BJ (cell line): ENCODE data around the gene LPAR1. TPM values are rescaled to one million over a fixed set of nuclear protein-coding genes. Genes with fewer than 3 reads are reported as not detected.

ENCODE experiments used
- CTCF ChIA-PET: fragments of 350-600 bp; formaldehyde crosslinking; extraction: SDS; loops from one replicate; lab custom pipeline; 2021; ENCODE audit warnings: antibody characterized with exemption, inconsistent platforms; lab: Yijun Ruan, JAX
- POLR2A ChIA-PET: fragments of 300-600 bp; sonication (Branson Sonifier 250); formaldehyde crosslinking; extraction: SDS; loops from one replicate; lab custom pipeline; 2021; ENCODE audit warnings: antibody characterized with exemption; lab: Charles Lee
- DNase-seq: peaks from one replicate; pipeline ENCODE4 v3.0.0-alpha.2; 2011; ENCODE audit warnings: low read depth
- H3K27me3 ChIP-seq: 2 replicates; pipeline ENCODE4 v1.6.0; 2011; ENCODE audit warnings: low read length; ENCODE audit not compliant: control insufficient read depth, insufficient read depth
- H3K36me3 ChIP-seq: 2 replicates; pipeline ENCODE4 v1.5.1; 2011; ENCODE audit warnings: low read length; ENCODE audit not compliant: control insufficient read depth, insufficient read depth
- H3K4me3 ChIP-seq: 2 replicates; pipeline ENCODE4 v1.5.1; 2011; ENCODE audit warnings: low read depth, mild to moderate bottlenecking, control low read depth, low read length
- polyA plus RNA-seq: library from polyadenylated mRNA; depleted of rRNA; stranded (reverse); fragments of >200 nt; gene quantifications from 2 replicates; pipeline ENCODE4 v1.2.3, GENCODE V29; 2011
- TF ChIP-seq, protein P1 (sequence below): IDR thresholded peaks from 2 replicates; pipeline ENCODE4 v1.5.1; 2011; ENCODE audit warnings: low read depth, mild to moderate bottlenecking, control low read depth, inconsistent platforms, low read length, moderate library complexity; ENCODE audit not compliant: insufficient read depth

The LPAR1 gene
- polyA plus RNA-seq, 1 experiment = 224 TPM

DNA sequence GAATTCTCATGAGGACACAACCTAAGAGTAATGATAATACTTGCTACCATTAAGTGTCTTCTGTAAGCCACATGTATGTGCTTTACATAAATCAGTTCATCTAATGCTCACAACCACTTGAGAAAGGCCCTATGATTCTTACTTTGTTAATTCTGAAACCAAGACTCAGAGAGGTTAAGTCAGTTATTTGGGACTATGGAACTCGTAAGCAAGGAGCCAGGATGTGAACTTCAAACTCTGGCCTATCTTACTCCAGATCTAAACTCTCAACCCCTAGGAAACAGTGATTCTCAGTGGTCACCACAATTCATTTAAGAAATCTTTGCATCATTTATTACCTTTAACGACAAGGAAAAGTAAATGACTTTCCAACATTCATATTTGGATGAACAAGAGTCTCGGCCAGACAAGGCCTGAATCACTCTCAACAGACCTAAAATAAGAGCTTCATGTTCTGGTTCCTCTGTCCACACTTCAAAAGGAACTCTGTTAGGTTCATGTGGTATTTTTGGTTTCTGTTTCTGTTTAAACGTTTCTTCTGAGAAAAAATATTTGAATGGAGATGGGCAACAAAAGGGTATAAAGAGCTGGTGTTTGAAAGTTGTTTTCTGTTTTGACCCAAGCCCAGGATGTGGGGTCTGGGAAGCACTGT lies 104.8 kb downstream of the LPAR1 start:
- ChIA-PET POLR2A (interaction anchor here (0.5 to 1.0 kb wide), 3 partner anchors 21 to 423 kb away, joined by 4 read pairs; no protein-coding TSS in a partner anchor), CTCF (interaction anchor here (0.6 kb wide), 1 partner anchor 308 kb away, joined by 3 read pairs; no protein-coding TSS in a partner anchor)
- Histone ChIP-seq H3K4me3 (no peak overlapping the region), H3K27me3 (no peaks in the 10 kb centered on the region), H3K36me3 (no peaks in the 10 kb centered on the region; the same call in 1 of the 2 replicates)
- TF ChIP-seq, protein P1, sequence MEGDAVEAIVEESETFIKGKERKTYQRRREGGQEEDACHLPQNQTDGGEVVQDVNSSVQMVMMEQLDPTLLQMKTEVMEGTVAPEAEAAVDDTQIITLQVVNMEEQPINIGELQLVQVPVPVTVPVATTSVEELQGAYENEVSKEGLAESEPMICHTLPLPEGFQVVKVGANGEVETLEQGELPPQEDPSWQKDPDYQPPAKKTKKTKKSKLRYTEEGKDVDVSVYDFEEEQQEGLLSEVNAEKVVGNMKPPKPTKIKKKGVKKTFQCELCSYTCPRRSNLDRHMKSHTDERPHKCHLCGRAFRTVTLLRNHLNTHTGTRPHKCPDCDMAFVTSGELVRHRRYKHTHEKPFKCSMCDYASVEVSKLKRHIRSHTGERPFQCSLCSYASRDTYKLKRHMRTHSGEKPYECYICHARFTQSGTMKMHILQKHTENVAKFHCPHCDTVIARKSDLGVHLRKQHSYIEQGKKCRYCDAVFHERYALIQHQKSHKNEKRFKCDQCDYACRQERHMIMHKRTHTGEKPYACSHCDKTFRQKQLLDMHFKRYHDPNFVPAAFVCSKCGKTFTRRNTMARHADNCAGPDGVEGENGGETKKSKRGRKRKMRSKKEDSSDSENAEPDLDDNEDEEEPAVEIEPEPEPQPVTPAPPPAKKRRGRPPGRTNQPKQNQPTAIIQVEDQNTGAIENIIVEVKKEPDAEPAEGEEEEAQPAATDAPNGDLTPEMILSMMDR = no peak
- DNase-seq = no peak

DNA sequence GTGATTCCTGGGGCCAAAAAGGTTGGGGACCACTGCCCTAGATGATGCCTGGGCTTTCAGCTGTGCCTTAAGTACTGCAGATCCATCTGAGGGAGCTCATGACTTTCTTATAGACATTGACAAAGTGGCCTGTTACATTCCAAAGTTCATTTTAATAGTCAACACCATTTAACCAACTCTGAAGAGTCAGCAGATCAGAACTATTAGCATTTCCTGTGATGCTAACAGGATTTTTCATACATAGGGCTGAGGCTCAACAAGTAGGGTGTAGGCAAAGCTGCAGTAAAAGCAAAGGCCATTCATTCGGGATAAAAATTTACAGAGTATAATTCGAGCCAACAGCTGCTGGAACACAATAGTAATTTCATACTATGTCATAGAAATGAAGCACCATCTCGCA lies 105.4 kb downstream of the LPAR1 start:
- no peaks in the 10 kb centered on the region; the same call in 1 of the 2 replicates for H3K36me3 ChIP-seq
- H3K4me3 ChIP-seq = no peak overlapping the region
- TF ChIP-seq, protein P1 = no peak
- no peak for DNase-seq
- ChIA-PET POLR2A (interaction anchor here (0.5 to 1.0 kb wide), 4 partner anchors 20 to 424 kb away, joined by 3 to 4 read pairs (median 4); no protein-coding TSS in a partner anchor), CTCF (interaction anchor here (0.6 to 0.8 kb wide), 4 partner anchors 16 to 307 kb away, joined by 3 to 4 read pairs (median 3); no protein-coding TSS in a partner anchor)
- no peaks in the 10 kb centered on the region for H3K27me3 ChIP-seq

DNA sequence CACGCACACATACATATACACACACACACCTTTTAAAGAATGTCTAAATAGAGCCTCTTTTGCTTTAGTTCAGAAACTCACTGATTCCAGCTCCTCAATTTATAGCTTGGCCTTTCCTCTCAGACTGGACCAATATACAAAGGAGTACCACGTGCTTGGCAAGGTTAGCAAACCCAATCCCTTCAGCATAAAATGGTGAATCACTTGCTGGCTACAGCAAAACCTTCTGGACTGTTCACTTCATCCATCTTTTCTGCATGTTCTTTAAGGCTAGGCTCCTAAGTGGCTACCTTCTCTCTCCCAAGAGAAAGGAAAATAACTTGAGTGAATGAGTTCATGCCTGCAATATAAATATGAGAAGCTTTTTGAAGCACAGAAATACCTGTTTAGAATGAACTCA lies 109.7 kb downstream of the LPAR1 start:
- Histone ChIP-seq H3K36me3 (no peaks in the 10 kb centered on the region), H3K4me3 (no peak overlapping the region), H3K27me3 (no peaks in the 10 kb centered on the region)
- no peak for DNase-seq
- TF ChIP-seq, protein P1 = no peak
- CTCF ChIA-PET = interaction anchor here (1.8 kb wide), 1 partner anchor 11 kb away, joined by 3 read pairs; no protein-coding TSS in a partner anchor
- POLR2A ChIA-PET = no interaction called here

DNA sequence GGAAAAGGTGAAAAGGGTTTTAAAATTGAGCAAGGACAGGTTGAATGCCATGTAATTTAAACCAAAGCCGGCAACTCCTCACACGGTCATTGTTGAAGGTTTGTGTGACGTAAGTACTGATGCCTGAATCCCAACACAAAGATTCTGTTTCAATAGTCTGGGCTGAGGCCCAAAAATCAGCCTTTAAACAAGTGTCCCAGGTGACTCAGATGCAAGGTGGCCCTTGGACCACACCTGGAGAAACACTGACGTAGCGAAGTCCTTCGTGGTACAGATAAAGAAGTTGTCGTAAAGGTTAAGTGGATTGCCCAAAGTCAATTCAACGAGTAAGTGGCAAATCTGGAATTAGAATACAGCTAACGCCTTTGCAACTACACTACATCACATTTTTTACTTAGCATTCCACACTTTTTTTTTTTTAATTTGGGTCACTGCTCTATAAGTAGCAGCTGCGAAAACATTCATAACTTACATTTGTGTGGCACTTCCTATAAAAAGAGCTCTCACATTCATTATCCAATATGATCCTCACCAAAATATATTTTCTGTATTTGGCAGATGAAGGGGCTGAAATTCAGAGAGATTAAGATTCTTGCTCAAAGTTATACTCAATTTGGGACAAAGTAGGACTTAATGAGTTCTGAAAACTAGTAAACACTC lies 111.3 kb downstream of the LPAR1 start:
- ChIA-PET POLR2A (no interaction called here), CTCF (interaction anchor here (1.8 kb wide), 1 partner anchor 9 kb away, joined by 3 read pairs; no protein-coding TSS in a partner anchor)
- H3K27me3 ChIP-seq = no peaks in the 10 kb centered on the region
- TF ChIP-seq, protein P1 = no peak
- no peak for DNase-seq
- no peaks in the 10 kb centered on the region for H3K36me3 ChIP-seq
- no peak overlapping the region for H3K4me3 ChIP-seq

DNA sequence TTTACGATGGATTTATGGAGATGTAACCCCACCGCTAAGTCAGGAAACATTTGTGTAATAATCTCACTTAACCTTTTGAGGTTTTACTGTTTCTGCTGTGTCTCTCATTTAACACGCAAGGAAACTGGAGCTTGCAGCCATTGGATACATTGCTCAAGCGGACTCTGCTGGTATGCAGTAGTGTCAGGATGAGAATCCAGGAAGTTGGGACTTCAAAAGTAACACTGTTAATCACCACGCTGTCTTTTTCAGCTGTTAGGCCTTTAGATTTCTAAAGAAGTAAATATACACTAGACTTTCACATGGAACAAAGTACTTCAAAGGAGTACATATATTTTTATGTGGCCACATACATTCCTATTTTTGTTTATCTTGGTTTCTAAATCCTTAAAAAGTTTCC lies 114.7 kb downstream of the LPAR1 start:
- Histone ChIP-seq H3K4me3 (no peak overlapping the region), H3K36me3 (no peaks in the 10 kb centered on the region), H3K27me3 (no peaks in the 10 kb centered on the region)
- DNase-seq = no peak
- ChIA-PET POLR2A (no interaction called here), CTCF (no interaction called here)
- TF ChIP-seq, protein P1 = no peak
